A673 (cell line): ENCODE data around the gene PRDM16. TPM values are rescaled to one million over a fixed set of nuclear protein-coding genes. Genes with fewer than 3 reads are reported as not detected.
A peak's percentile ranks its signal among the peaks of the same experiment; 100 is the strongest.

ENCODE experiments used
- BruUV-seq: library from RNA; stranded (reverse); fragments of 400-500 nt; replicated peaks from 2 replicates; lab custom pipeline; 2021; lab: Mats Ljungman, UMichigan
- CTCF ChIA-PET: fragments of 300-600 bp; sonication (Branson Sonifier 250); formaldehyde crosslinking; loops from one replicate; lab custom pipeline; 2022; ENCODE audit warnings: antibody characterized with exemption; lab: Charles Lee
- POLR2A ChIA-PET: fragments of 300-600 bp; sonication (Branson Sonifier 250); formaldehyde crosslinking; loops from one replicate; lab custom pipeline; 2022; ENCODE audit warnings: antibody characterized with exemption; ENCODE audit not compliant: low non-redundant PET; lab: Charles Lee
- DNase-seq: peaks from one replicate; pipeline ENCODE4 v3.0.0-alpha.2; 2015; ENCODE audit warnings: low spot score
- H3K27ac ChIP-seq: fragments of 200-600 bp; sonication (generic); 2 replicates; pipeline ENCODE4 v1.5.1; 2016; ENCODE audit warnings: mixed run types, low read depth, mild to moderate bottlenecking, mixed read lengths, antibody characterized with exemption, low read length; ENCODE audit not compliant: poor library complexity, severe bottlenecking
- H3K27me3 ChIP-seq: fragments of 200-600 bp; sonication (generic); replicated peaks from 2 replicates; pipeline ENCODE4 v1.6.1; 2017; ENCODE audit warnings: mixed run types, low read depth, mild to moderate bottlenecking, mixed read lengths, antibody characterized with exemption, low read length; ENCODE audit not compliant: insufficient read depth, poor library complexity
- H3K36me3 ChIP-seq: fragments of 200-600 bp; sonication (generic); 2 replicates; pipeline ENCODE4 v1.6.1; 2016; ENCODE audit warnings: mixed run types, mild to moderate bottlenecking, mixed read lengths, antibody characterized with exemption, low read length; ENCODE audit not compliant: insufficient read depth, poor library complexity, severe bottlenecking
- H3K4me1 ChIP-seq: fragments of 200-600 bp; sonication (generic); 2 replicates; pipeline ENCODE4 v1.6.1; 2017; ENCODE audit warnings: mixed run types, mild to moderate bottlenecking, mixed read lengths, antibody characterized with exemption, low read length; ENCODE audit not compliant: insufficient read depth, poor library complexity, severe bottlenecking
- H3K4me3 ChIP-seq: fragments of 200-600 bp; sonication (generic); 2 replicates; pipeline ENCODE4 v1.5.1; 2016; ENCODE audit warnings: low read depth, mixed run types, mild to moderate bottlenecking, mixed read lengths, low read length; ENCODE audit not compliant: poor library complexity, severe bottlenecking
- H3K9me3 ChIP-seq: fragments of 200-600 bp; sonication (generic); 2 replicates; pipeline ENCODE4 v1.6.1; 2016; ENCODE audit warnings: mixed run types, low read depth, mild to moderate bottlenecking, mixed read lengths, antibody characterized with exemption, low read length; ENCODE audit not compliant: poor library complexity, severe bottlenecking
- EZH2 ChIP-seq: fragments of 200-600 bp; sonication (generic); IDR thresholded peaks from 2 replicates; pipeline ENCODE4 v1.6.1; 2017; ENCODE audit warnings: borderline replicate concordance, low read depth, mild to moderate bottlenecking, mixed read lengths, antibody characterized with exemption, low read length; ENCODE audit not compliant: poor library complexity, severe bottlenecking
- intact Hi-C: fragments of 100-400 bp; cut with micrococcal nuclease; formaldehyde crosslinking; loops from one replicate; pipeline ENCODE4 v1.10.0; 2022; ENCODE audit not compliant: unreplicated experiment
- total RNA-seq: library from RNA; stranded (reverse); gene quantifications from 2 replicates; pipeline ENCODE4 v1.2.3, GENCODE V29; 2021
- TF ChIP-seq, protein P1 (sequence below): fragments of 300-800, 200-600 bp; sonication (generic); conservative IDR thresholded peaks from 2 replicates; pipeline ENCODE4 v1.5.1; 2017; ENCODE audit warnings: low read depth, mild to moderate bottlenecking, antibody characterized with exemption, low read length, moderate library complexity, mixed read lengths

Gene PRDM16
- total RNA-seq, 1 experiment from 2014 or later, result 0.49 TPM

DNA sequence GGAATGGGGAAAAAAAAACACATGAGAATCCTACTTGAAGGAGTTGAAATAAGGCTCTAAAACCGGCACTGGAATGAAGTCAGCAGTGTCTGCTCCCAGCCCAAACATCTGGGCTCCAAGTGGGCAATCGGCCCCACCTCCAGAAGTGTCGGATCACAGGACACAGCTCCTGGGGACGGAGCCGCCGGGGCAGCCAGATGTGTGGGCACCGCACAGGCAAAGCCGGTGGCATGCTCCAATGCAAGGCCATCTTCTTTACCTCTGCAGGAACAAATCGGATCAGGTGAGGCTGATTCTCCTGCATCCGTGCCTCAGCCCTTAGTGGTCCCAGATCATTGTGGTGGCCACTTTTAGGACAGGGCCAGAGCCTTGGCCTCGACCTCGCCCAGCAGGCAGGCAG lies 156.7 kb downstream of the PRDM16 start:
- DNase-seq, result no peak
- POLR2A ChIA-PET, result interaction anchor here (0.6 kb wide), 1 partner anchor 62 kb away, joined by 3 read pairs; no protein-coding TSS in a partner anchor
- H3K9me3 ChIP-seq, result no peaks in the 10 kb centered on the region
- TF ChIP-seq, protein P1, sequence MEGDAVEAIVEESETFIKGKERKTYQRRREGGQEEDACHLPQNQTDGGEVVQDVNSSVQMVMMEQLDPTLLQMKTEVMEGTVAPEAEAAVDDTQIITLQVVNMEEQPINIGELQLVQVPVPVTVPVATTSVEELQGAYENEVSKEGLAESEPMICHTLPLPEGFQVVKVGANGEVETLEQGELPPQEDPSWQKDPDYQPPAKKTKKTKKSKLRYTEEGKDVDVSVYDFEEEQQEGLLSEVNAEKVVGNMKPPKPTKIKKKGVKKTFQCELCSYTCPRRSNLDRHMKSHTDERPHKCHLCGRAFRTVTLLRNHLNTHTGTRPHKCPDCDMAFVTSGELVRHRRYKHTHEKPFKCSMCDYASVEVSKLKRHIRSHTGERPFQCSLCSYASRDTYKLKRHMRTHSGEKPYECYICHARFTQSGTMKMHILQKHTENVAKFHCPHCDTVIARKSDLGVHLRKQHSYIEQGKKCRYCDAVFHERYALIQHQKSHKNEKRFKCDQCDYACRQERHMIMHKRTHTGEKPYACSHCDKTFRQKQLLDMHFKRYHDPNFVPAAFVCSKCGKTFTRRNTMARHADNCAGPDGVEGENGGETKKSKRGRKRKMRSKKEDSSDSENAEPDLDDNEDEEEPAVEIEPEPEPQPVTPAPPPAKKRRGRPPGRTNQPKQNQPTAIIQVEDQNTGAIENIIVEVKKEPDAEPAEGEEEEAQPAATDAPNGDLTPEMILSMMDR, result no peak
- TF ChIP-seq EZH2, result peak; percentile 34
- intact Hi-C loops, result no loop called here
- CTCF ChIA-PET, result no interaction called here
- BruUV-seq, result no TSS peak
- H3K36me3 ChIP-seq, result no peaks in the 10 kb centered on the region
- H3K4me1 ChIP-seq, result no peaks in the 10 kb centered on the region
- no peak overlapping the region for H3K4me3 ChIP-seq
- H3K27me3 ChIP-seq, result peaks cover 93% of the 10 kb centered on the region
- H3K27ac ChIP-seq, result no peak overlapping the region

GRCh38 chr1:3226191-3226590 lies 157.2 kb downstream of the PRDM16 start:
- DNase-seq, result no peak
- Histone ChIP-seq H3K4me3 (no peak overlapping the region), H3K27me3 (peaks cover 93% of the 10 kb centered on the region), H3K4me1 (no peaks in the 10 kb centered on the region), H3K27ac (no peak overlapping the region), H3K36me3 (no peaks in the 10 kb centered on the region), H3K9me3 (no peaks in the 10 kb centered on the region)
- intact Hi-C loops, result no loop called here
- no TSS peak for BruUV-seq
- no peak for TF ChIP-seq EZH2
- TF ChIP-seq, protein P1, result no peak
- ChIA-PET POLR2A (interaction anchor here (0.6 kb wide), 1 partner anchor 62 kb away, joined by 3 read pairs; no protein-coding TSS in a partner anchor), CTCF (no interaction called here)

- no peak overlapping the region for H3K4me3 ChIP-seq
- no peaks in the 10 kb centered on the region for H3K9me3 ChIP-seq
- CTCF ChIA-PET, result no interaction called here
- peak; percentile 83 for TF ChIP-seq EZH2
- TF ChIP-seq, protein P1, result no peak
- no TSS peak for BruUV-seq
- H3K4me1 ChIP-seq, result no peaks in the 10 kb centered on the region
- H3K36me3 ChIP-seq, result no peaks in the 10 kb centered on the region
- H3K27me3 ChIP-seq, result peaks cover 94% of the 10 kb centered on the region
- POLR2A ChIA-PET, result no interaction called here
- no peak for DNase-seq
- H3K27ac ChIP-seq, result no peak overlapping the region
- intact Hi-C loops, result no loop called here
Observed at GRCh38 chr1:3226701-3227350, 157.8 kb downstream of the PRDM16 start.
